Upper lobe of left lung (tissue), 4 donors: ENCODE data around the gene ATP6V0A1.

Source experiments
- CTCF ChIP-seq, 6 experiments: fragments of 450-650 bp in 4 of 6; fragments of 200-600 bp in 2 of 6; sonication (generic) in 2 of 6; IDR thresholded peaks; one replicate each; pipeline ENCODE4 v1.5.1; 2016 to 2019; ENCODE audit warnings: antibody characterized with exemption in 6 of 6
- POLR2AphosphoS5 ChIP-seq, 2 donors: sonication (generic); formaldehyde crosslinking; IDR thresholded peaks; one replicate each; pipeline ENCODE4 v1.5.1; 2017; ENCODE audit warnings: antibody characterized with exemption in 2 of 2

- no peak for TF ChIP-seq CTCF (IDR thresholded peaks at IDR 0.05)
- TF ChIP-seq POLR2AphosphoS5 (IDR thresholded peaks at IDR 0.05), result no peak
Observed at GRCh38 chr17:42459801-42460281, 1.2 kb downstream of the ATP6V0A1 start.
